ENCODE results near the gene PRCD.

DNA sequence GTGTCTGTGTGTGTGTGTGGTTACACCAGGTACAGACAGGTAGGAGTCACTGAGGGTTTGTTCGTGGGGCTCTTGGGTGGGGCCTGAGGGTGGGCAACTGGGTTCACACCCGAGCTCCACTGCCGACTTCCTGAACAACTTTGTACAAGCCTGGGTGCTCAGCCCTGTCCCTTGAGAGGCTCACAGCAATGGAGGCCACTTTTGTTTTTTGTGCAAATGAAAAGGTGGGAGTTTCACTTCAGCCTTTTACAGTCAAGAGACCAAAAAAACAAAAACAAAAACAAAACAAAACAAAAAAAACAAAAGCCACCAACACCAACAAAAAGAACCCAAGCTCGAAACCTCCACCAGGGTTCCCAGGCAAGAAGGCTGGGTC, 41.0 kb upstream of the PRCD start:
- no peak for TF ChIP-seq POLR2A (IDR thresholded peaks at IDR 0.05; ENCODE audit: low read length)
- TF ChIP-seq GATA1 (IDR thresholded peaks at IDR 0.05; ENCODE audit: low read depth, low read length): no peak

Data from erythroblast (primary cell).